Neutrophil (primary cell): ENCODE data around the gene CNOT10.
"Not testable (repeated sequence)": the region's sequence is repeated elsewhere in the genome, so short reads cannot be mapped to it uniquely, and the experiment has no call there.

Experiments
- H3K27ac ChIP-seq: fragments of 200-600 bp; sonication (generic); 2 replicates; pipeline ENCODE4 v1.5.1; 2016; ENCODE audit warnings: mild to moderate bottlenecking, moderate library complexity
- H3K27me3 ChIP-seq: fragments of 200-600 bp; sonication (generic); 2 replicates; pipeline ENCODE4 v1.6.0; 2016; ENCODE audit warnings: mild to moderate bottlenecking
- H3K36me3 ChIP-seq: fragments of 200-600 bp; sonication (generic); 2 replicates; pipeline ENCODE4 v1.5.1; 2017
- H3K4me1 ChIP-seq, 2 experiments: fragments of 200-600 bp in 1 of 2; sonication (generic) in 1 of 2; 1 replicate in 1 of 2; 2 replicates in 1 of 2; pipeline versions ENCODE4 v1.5.1 to v1.6.1; 2013 to 2016; ENCODE audit warnings: low read depth in 1 of 2, low read length in 1 of 2, mild to moderate bottlenecking in 1 of 2, moderate library complexity in 1 of 2; ENCODE audit not compliant: control insufficient read depth in 1 of 2, insufficient read depth in 1 of 2
- H3K4me3 ChIP-seq, 2 experiments: fragments of 200-600 bp in 1 of 2; sonication (generic) in 1 of 2; 1 replicate in 1 of 2; 2 replicates in 1 of 2; pipeline ENCODE4 v1.5.1; 2013 to 2016; ENCODE audit warnings: low read depth in 1 of 2, low read length in 1 of 2, mild to moderate bottlenecking in 1 of 2, moderate library complexity in 1 of 2
- H3K9me3 ChIP-seq: fragments of 200-600 bp; sonication (generic); 2 replicates; pipeline ENCODE4 v1.5.1; 2016
- TF ChIP-seq, protein P1 (sequence below): fragments of 200-600 bp; sonication (generic); IDR thresholded peaks from 2 replicates; pipeline ENCODE4 v1.5.1; 2016; ENCODE audit warnings: antibody characterized with exemption

The CNOT10 gene

DNA sequence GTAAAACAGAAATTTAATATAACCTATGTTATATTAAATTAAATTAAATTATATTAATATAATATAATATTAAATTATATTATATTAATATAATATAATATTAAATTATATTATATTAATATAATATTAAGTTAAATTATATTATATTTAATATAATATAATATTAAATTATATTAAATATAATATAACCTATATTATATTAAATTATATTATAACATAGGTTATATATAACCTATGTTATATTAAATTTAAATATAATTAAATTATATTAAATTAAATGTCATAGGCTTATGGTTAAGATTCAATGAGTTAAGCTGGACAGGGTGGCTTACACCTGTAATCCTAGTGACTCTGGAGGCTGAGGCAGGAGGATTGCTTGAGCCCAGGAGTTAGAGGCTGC lies 40.6 kb upstream of the CNOT10 start:
- Histone ChIP-seq H3K4me3 (no peak overlapping the region), H3K27me3 (no peaks in the 10 kb centered on the region), H3K36me3 (no peaks in the 10 kb centered on the region), H3K27ac (no peak overlapping the region), H3K4me1 (no peaks in the 10 kb centered on the region), H3K9me3 (no peaks in the 10 kb centered on the region)
- TF ChIP-seq, protein P1, sequence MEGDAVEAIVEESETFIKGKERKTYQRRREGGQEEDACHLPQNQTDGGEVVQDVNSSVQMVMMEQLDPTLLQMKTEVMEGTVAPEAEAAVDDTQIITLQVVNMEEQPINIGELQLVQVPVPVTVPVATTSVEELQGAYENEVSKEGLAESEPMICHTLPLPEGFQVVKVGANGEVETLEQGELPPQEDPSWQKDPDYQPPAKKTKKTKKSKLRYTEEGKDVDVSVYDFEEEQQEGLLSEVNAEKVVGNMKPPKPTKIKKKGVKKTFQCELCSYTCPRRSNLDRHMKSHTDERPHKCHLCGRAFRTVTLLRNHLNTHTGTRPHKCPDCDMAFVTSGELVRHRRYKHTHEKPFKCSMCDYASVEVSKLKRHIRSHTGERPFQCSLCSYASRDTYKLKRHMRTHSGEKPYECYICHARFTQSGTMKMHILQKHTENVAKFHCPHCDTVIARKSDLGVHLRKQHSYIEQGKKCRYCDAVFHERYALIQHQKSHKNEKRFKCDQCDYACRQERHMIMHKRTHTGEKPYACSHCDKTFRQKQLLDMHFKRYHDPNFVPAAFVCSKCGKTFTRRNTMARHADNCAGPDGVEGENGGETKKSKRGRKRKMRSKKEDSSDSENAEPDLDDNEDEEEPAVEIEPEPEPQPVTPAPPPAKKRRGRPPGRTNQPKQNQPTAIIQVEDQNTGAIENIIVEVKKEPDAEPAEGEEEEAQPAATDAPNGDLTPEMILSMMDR, result no peak

DNA sequence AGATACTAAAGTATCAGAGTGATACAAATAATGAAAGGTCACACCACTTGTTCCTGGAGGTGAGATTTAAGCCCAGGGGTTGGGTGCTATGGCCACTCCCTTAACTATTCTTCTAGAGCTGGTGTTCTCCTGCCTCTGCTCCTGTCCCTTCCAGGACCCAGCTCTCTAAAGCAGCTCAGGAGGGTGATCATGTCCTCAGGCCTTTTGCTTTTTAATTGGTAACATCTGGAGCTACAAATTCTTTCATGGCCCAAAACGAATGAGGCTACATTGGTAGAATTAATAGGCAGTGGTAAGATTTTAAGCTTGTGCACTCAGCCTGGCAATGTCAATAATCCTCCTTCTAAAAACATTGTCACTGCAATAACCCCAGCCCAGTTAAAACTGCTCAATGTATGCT lies 38.2 kb upstream of the CNOT10 start:
- Histone ChIP-seq H3K4me3 (no peak overlapping the region), H3K27ac (no peak overlapping the region), H3K27me3 (no peaks in the 10 kb centered on the region), H3K9me3 (no peaks in the 10 kb centered on the region), H3K4me1 (no peaks in the 10 kb centered on the region), H3K36me3 (no peaks in the 10 kb centered on the region)
- TF ChIP-seq, protein P1, result no peak

DNA sequence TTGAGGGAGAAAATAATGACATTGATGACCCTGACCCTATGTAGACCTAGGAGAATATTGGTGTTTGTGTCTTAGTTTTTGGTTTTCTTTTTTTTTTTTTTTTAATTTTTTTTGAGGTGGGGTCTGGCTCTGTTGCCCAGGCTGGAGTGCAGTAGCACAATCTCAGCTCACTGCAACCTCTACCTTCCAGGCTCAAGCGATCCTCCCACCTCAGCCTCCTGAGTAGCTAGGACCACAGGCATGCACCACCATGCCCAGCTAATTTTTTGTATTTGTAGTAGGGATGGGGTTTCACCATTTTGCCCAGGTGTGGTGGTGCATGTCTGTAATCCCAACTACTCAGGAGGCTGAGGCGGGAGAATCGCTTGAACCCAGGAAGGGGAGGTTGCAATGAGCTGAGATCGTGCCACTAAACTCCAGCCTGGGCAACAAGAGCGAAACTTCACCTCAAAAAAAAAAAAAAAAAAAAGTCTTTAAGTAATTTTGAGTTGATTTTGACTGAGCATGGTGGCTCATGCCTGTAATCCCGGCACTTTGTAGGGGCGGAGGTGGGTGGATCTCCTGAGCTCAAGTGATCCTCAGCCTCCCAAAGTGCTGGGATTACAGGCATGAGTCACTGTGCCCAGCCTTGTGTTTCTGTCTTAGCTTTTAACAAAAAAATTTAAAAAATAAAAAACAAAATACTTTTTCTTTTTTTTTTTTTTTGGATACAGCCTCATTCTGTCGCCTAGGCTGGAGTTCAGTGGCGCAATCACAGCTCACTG lies 32.5 kb upstream of the CNOT10 start:
- not testable (repeated sequence) for H3K4me1 ChIP-seq, H3K27me3 ChIP-seq

DNA sequence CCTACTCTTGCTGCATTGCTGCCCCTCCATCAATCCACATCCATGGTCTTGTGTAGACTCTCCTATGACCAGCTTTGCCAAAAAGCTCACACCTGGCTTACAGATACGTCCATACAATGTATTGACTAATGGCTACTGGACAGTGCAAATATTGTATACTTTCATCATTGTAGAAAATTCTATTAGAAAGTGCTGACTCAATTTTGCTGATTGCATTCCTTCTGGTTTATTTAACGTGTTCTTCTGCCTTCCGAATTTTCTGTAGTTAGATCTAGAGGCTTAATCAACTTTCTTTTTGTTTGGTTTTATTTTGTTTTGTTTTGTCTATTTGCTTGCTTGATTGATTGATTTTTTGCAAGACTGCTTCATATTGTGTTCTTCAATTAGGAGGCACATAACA lies 29.8 kb upstream of the CNOT10 start:
- no peaks in the 10 kb centered on the region for H3K27me3 ChIP-seq
- no peaks in the 10 kb centered on the region for H3K36me3 ChIP-seq
- no peaks in the 10 kb centered on the region for H3K9me3 ChIP-seq
- no peak overlapping the region for H3K27ac ChIP-seq
- H3K4me3 ChIP-seq, result no peak overlapping the region
- TF ChIP-seq, protein P1, result no peak
- H3K4me1 ChIP-seq, result no peaks in the 10 kb centered on the region

More for the DNA sequence above, 32.5 kb upstream of the CNOT10 start:
- not testable (repeated sequence) for H3K4me3 ChIP-seq, H3K36me3 ChIP-seq, H3K9me3 ChIP-seq, H3K27ac ChIP-seq

DNA sequence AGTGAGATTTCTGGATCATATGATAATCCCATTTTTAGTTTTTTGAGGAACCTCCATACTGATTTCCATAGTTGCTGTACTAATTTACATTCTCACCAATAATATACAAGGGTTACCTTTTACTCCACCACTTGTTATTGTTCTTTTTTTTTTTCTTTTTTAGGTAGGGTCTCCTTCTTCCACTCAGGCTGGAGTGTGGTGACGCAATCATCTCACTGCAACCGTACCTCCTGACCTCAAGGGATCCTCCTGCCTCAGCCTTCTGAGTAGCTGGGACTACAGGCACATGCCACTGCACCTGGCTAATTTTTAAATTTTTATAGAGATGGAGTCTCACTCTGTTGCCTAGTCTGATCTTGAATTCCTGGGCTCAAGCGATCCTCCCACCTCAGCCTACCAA lies 24.4 kb upstream of the CNOT10 start:
- Histone ChIP-seq H3K4me3 (no peak overlapping the region), H3K4me1 (peaks cover 5% of the 10 kb centered on the region in 2 experiments), H3K27ac (no peak overlapping the region), H3K27me3 (no peaks in the 10 kb centered on the region), H3K9me3 (no peaks in the 10 kb centered on the region), H3K36me3 (no peaks in the 10 kb centered on the region)
- TF ChIP-seq, protein P1, result no peak

DNA sequence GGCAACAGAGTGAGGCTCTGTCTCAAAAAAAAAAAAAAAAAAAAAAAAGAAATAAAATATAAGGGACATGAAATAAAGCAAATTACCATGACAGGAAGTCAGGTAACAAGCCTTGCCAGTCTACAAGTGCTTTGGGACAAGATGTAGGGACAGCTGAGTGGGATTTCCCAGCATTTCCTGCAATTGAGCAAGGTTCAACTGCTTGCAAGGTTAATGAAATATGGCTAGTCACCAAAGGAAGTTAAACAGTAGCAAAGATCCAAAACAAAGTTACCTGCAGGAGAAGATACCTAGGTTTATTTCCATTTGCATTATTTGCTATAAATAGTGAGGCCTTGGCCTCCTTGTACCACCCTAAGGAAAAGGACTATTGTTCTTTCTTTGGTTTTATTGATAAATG lies 22.3 kb upstream of the CNOT10 start:
- Histone ChIP-seq H3K4me3 (no peak overlapping the region), H3K9me3 (no peaks in the 10 kb centered on the region), H3K36me3 (no peaks in the 10 kb centered on the region), H3K27me3 (no peaks in the 10 kb centered on the region), H3K4me1 (peaks cover 5 to 10% of the 10 kb centered on the region in 2 experiments), H3K27ac (no peak overlapping the region)
- TF ChIP-seq, protein P1, result no peak
